ENCODE results near the gene CARD8. TPM values are rescaled to one million over a fixed set of nuclear protein-coding genes. Genes with fewer than 3 reads are reported as not detected.
"Not testable (repeated sequence)": the region's sequence is repeated elsewhere in the genome, so short reads cannot be mapped to it uniquely, and the experiment has no call there.

CARD8 gene
- total RNA-seq, result 100 to 1,000 TPM; 166 to 201 TPM

GRCh38 chr19:48255376-48256303, at the start of gene CARD8:
TSS of gene CARD8 (minus strand) at chr19:48255912. CDS start at chr19:48241020, 14,892 bp downstream.
- peak within 1 kb of the TSS; percentile 99 for H3K27ac Mint-ChIP-seq
- H3K36me3 Mint-ChIP-seq (ENCODE audit: insufficient read depth in 2 of 2), result peaks cover 2 to 6% of the 10 kb centered on the region in 2 donors
- ATAC-seq (replicated peaks in 1 of 2), result peak; percentile 82 to 89
- H3K4me1 Mint-ChIP-seq (ENCODE audit: low read depth), result peaks cover 82% of the 10 kb centered on the region
- H3K9me3 Mint-ChIP-seq, result no peaks in the 10 kb centered on the region
- H3K4me3 Mint-ChIP-seq, result peak within 1 kb of the TSS; percentile 90 to 99
- H3K27me3 Mint-ChIP-seq (ENCODE audit: low read depth), result no peaks in the 10 kb centered on the region
- peak; percentile 83 to 87 for DNase-seq

- Mint-ChIP-seq H3K9me3 (no peaks in the 10 kb centered on the region), H3K27me3 (ENCODE audit: low read depth) (no peaks in the 10 kb centered on the region), H3K4me1 (ENCODE audit: low read depth) (no peaks in the 10 kb centered on the region), H3K4me3 (no peak overlapping the region), H3K36me3 (ENCODE audit: insufficient read depth in 2 of 2) (no peaks in the 10 kb centered on the region), H3K27ac (no peak overlapping the region)
- ATAC-seq (replicated peaks in 1 of 2) (no peak), DNase-seq (no peak)
Measured at GRCh38 chr19:48303866-48304265, 48.2 kb upstream of the CARD8 start.

- H3K36me3 Mint-ChIP-seq (ENCODE audit: insufficient read depth in 2 of 2), result no peaks in the 10 kb centered on the region
- no peaks in the 10 kb centered on the region for H3K4me1 Mint-ChIP-seq (ENCODE audit: low read depth)
- H3K9me3 Mint-ChIP-seq, result no peaks in the 10 kb centered on the region
- no peaks in the 10 kb centered on the region for H3K27me3 Mint-ChIP-seq (ENCODE audit: low read depth)
- no peak overlapping the region for H3K27ac Mint-ChIP-seq
- DNase-seq (no peak), ATAC-seq (replicated peaks in 1 of 2) (no peak)
- H3K4me3 Mint-ChIP-seq, result no peak overlapping the region
Measured at GRCh38 chr19:48303367-48303766, 47.7 kb upstream of the CARD8 start.

- ATAC-seq (replicated peaks in 1 of 2), result no peak
- H3K4me3 Mint-ChIP-seq, result no peak overlapping the region
Measured at GRCh38 chr19:48302600-48302959, 46.9 kb upstream of the CARD8 start.

GRCh38 chr19:48301886-48302599, 46.3 kb upstream of the CARD8 start:
- Mint-ChIP-seq H3K36me3 (ENCODE audit: insufficient read depth in 2 of 2) (no peaks in the 10 kb centered on the region), H3K9me3 (no peaks in the 10 kb centered on the region), H3K4me1 (ENCODE audit: low read depth) (no peaks in the 10 kb centered on the region), H3K27me3 (ENCODE audit: low read depth) (no peaks in the 10 kb centered on the region), H3K4me3 (no peak overlapping the region), H3K27ac (no peak overlapping the region)
- DNase-seq (no peak), ATAC-seq (replicated peaks in 1 of 2) (no peak)

More at GRCh38 chr19:48302600-48302959, 46.9 kb upstream of the CARD8 start:
- Mint-ChIP-seq H3K4me1 (ENCODE audit: low read depth) (no peaks in the 10 kb centered on the region), H3K9me3 (no peaks in the 10 kb centered on the region), H3K27ac (no peak overlapping the region), H3K36me3 (ENCODE audit: insufficient read depth in 2 of 2) (no peaks in the 10 kb centered on the region), H3K27me3 (ENCODE audit: low read depth) (no peaks in the 10 kb centered on the region)
- DNase-seq, result no peak

- Mint-ChIP-seq H3K9me3 (no peaks in the 10 kb centered on the region), H3K36me3 (ENCODE audit: insufficient read depth in 2 of 2) (no peaks in the 10 kb centered on the region), H3K27me3 (ENCODE audit: low read depth) (no peaks in the 10 kb centered on the region), H3K4me3 (no peak overlapping the region), H3K4me1 (ENCODE audit: low read depth) (no peaks in the 10 kb centered on the region), H3K27ac (no peak overlapping the region)
- ATAC-seq (replicated peaks in 1 of 2) (no peak), DNase-seq (no peak)
Measured at GRCh38 chr19:48297975-48298374, 42.3 kb upstream of the CARD8 start.

GRCh38 chr19:48296963-48297734, 41.4 kb upstream of the CARD8 start:
- DNase-seq, result no peak
- no peaks in the 10 kb centered on the region for H3K27me3 Mint-ChIP-seq (ENCODE audit: low read depth)
- H3K36me3 Mint-ChIP-seq (ENCODE audit: insufficient read depth in 2 of 2), result no peaks in the 10 kb centered on the region
- H3K27ac Mint-ChIP-seq, result no peak overlapping the region
- H3K4me3 Mint-ChIP-seq, result no peak overlapping the region
- H3K4me1 Mint-ChIP-seq (ENCODE audit: low read depth), result no peaks in the 10 kb centered on the region
- H3K9me3 Mint-ChIP-seq, result no peaks in the 10 kb centered on the region
- no peak for ATAC-seq (replicated peaks in 1 of 2)

GRCh38 chr19:48295458-48295857, 39.7 kb upstream of the CARD8 start:
- no peak for DNase-seq
- no peak overlapping the region for H3K4me3 Mint-ChIP-seq
- H3K9me3 Mint-ChIP-seq, result no peaks in the 10 kb centered on the region
- no peak overlapping the region for H3K27ac Mint-ChIP-seq
- peaks cover 7% of the 10 kb centered on the region for H3K4me1 Mint-ChIP-seq (ENCODE audit: low read depth)
- no peaks in the 10 kb centered on the region for H3K36me3 Mint-ChIP-seq (ENCODE audit: insufficient read depth in 2 of 2)
- no peaks in the 10 kb centered on the region for H3K27me3 Mint-ChIP-seq (ENCODE audit: low read depth)
- ATAC-seq (replicated peaks in 1 of 2), result no peak

- ATAC-seq (replicated peaks in 1 of 2) (no peak), DNase-seq (no peak)
- Mint-ChIP-seq H3K4me3 (no peak overlapping the region), H3K36me3 (ENCODE audit: insufficient read depth in 2 of 2) (no peaks in the 10 kb centered on the region), H3K9me3 (no peaks in the 10 kb centered on the region), H3K27me3 (ENCODE audit: low read depth) (no peaks in the 10 kb centered on the region), H3K27ac (no peak overlapping the region), H3K4me1 (ENCODE audit: low read depth) (peaks cover 7% of the 10 kb centered on the region)
Measured at GRCh38 chr19:48292798-48293197, 37.1 kb upstream of the CARD8 start.

- not testable (repeated sequence) for H3K27me3 Mint-ChIP-seq (ENCODE audit: low read depth); H3K27ac Mint-ChIP-seq; ATAC-seq (replicated peaks in 1 of 2); H3K9me3 Mint-ChIP-seq; H3K4me1 Mint-ChIP-seq (ENCODE audit: low read depth); DNase-seq; H3K36me3 Mint-ChIP-seq (ENCODE audit: insufficient read depth in 2 of 2)
- peak overlapping the region; percentile 83 to 84 for H3K4me3 Mint-ChIP-seq
Measured at GRCh38 chr19:48291489-48291815, 35.7 kb upstream of the CARD8 start.

- H3K4me3 Mint-ChIP-seq, result peak overlapping the region; percentile 83 to 84
- H3K9me3 Mint-ChIP-seq, result peaks cover 2 to 3% of the 10 kb centered on the region in 2 donors
Measured at GRCh38 chr19:48290771-48291488, 35.2 kb upstream of the CARD8 start.

GRCh38 chr19:48290401-48290770, 34.7 kb upstream of the CARD8 start:
- H3K9me3 Mint-ChIP-seq, result peaks cover 2 to 3% of the 10 kb centered on the region in 2 donors
- DNase-seq (no peak), ATAC-seq (replicated peaks in 1 of 2) (no peak)
- H3K4me3 Mint-ChIP-seq, result peak overlapping the region; percentile 18 to 37
- H3K27me3 Mint-ChIP-seq (ENCODE audit: low read depth), result peaks cover 5% of the 10 kb centered on the region
- no peak overlapping the region for H3K27ac Mint-ChIP-seq
- peaks cover 7% of the 10 kb centered on the region for H3K4me1 Mint-ChIP-seq (ENCODE audit: low read depth)
- peaks cover 0 to 3% of the 10 kb centered on the region in 2 donors for H3K36me3 Mint-ChIP-seq (ENCODE audit: insufficient read depth in 2 of 2)

More at GRCh38 chr19:48290771-48291488, 35.2 kb upstream of the CARD8 start:
- ATAC-seq (replicated peaks in 1 of 2) (peak; percentile 66 to 71), DNase-seq (peak; percentile 53 to 70)
- Mint-ChIP-seq H3K27ac (no peak overlapping the region), H3K4me1 (ENCODE audit: low read depth) (peaks cover 7% of the 10 kb centered on the region), H3K27me3 (ENCODE audit: low read depth) (no peaks in the 10 kb centered on the region), H3K36me3 (ENCODE audit: insufficient read depth in 2 of 2) (peaks cover 0 to 3% of the 10 kb centered on the region in 2 donors)
